Measurements from ENCODE around the gene FBXO47.
"Not testable (repeated sequence)": the region's sequence is repeated elsewhere in the genome, so short reads cannot be mapped to it uniquely, and the experiment has no call there.

The FBXO47 gene

GRCh38 chr17:38980490-38981217, 13.5 kb upstream of the FBXO47 start:
- in situ Hi-C loops (cut with HindIII; ENCODE audit: low sequenced_read_pairs) = no loop called here
- no peak for DNase-seq (ENCODE audit: low read depth)
- no peak for TF ChIP-seq CTCF (IDR thresholded peaks at IDR 0.05; ENCODE audit: low read depth, low read length, missing control alignments)
- no peak overlapping the region for H3K4me3 ChIP-seq (ENCODE audit: low read depth, low read length)

- H3K4me3 ChIP-seq (ENCODE audit: low read depth, low read length) = no peak overlapping the region
- no peak for TF ChIP-seq CTCF (IDR thresholded peaks at IDR 0.05; ENCODE audit: low read depth, low read length, missing control alignments)
- no peak for DNase-seq (ENCODE audit: low read depth)
- in situ Hi-C loops (cut with HindIII; ENCODE audit: low sequenced_read_pairs) = no loop called here
These were observed 11.0 kb upstream of the FBXO47 start for GRCh38 chr17:38978180-38978579.

GRCh38 chr17:38976187-38976551, 9.0 kb upstream of the FBXO47 start:
- in situ Hi-C loops (cut with HindIII; ENCODE audit: low sequenced_read_pairs); H3K4me3 ChIP-seq (ENCODE audit: low read depth, low read length); DNase-seq (ENCODE audit: low read depth): not testable (repeated sequence)

GRCh38 chr17:38970804-38971203, 3.6 kb upstream of the FBXO47 start:
- in situ Hi-C loops (cut with HindIII; ENCODE audit: low sequenced_read_pairs) = loop anchor here (5.0 kb wide), 1 partner anchor 46 kb away; no protein-coding TSS in a partner anchor
- H3K4me3 ChIP-seq (ENCODE audit: low read depth, low read length) = no peak overlapping the region
- TF ChIP-seq CTCF (IDR thresholded peaks at IDR 0.05; ENCODE audit: low read depth, low read length, missing control alignments) = no peak
- DNase-seq (ENCODE audit: low read depth) = no peak

- no peak overlapping the region for H3K4me3 ChIP-seq (ENCODE audit: low read depth, low read length)
- in situ Hi-C loops (cut with HindIII; ENCODE audit: low sequenced_read_pairs) = loop anchor here (5.0 kb wide), 1 partner anchor 47 kb away; no protein-coding TSS in a partner anchor
- peak; percentile 5 for TF ChIP-seq CTCF (IDR thresholded peaks at IDR 0.05; ENCODE audit: low read depth, low read length, missing control alignments)
- DNase-seq (ENCODE audit: low read depth) = no peak
These were observed 2.9 kb upstream of the FBXO47 start for GRCh38 chr17:38970128-38970527.

GRCh38 chr17:38969281-38969680, 2.1 kb upstream of the FBXO47 start:
- in situ Hi-C loops (cut with HindIII; ENCODE audit: low sequenced_read_pairs) = no loop called here

More at GRCh38 chr17:38969281-38969680, 2.1 kb upstream of the FBXO47 start:
- no peak for DNase-seq (ENCODE audit: low read depth)
- no peak for TF ChIP-seq CTCF (IDR thresholded peaks at IDR 0.05; ENCODE audit: low read depth, low read length, missing control alignments)
- no peak overlapping the region for H3K4me3 ChIP-seq (ENCODE audit: low read depth, low read length)
